Colonic mucosa (tissue), 4 donors: ENCODE data around the gene VIM. TPM values are rescaled to one million over a fixed set of nuclear protein-coding genes. Genes with fewer than 3 reads are reported as not detected.

Experiments
- DNase-seq: peaks from one replicate; pipeline ENCODE4 v3.0.0-alpha.2; 2020
- H3K27ac ChIP-seq: fragments of 200-600 bp; one replicate; pipeline ENCODE4 v1.8.0; 2021
- H3K27me3 ChIP-seq: fragments of 200-600 bp; one replicate; pipeline ENCODE4 v1.8.0; 2021
- H3K36me3 ChIP-seq: fragments of 200-600 bp; one replicate; pipeline ENCODE4 v1.8.0; 2021
- H3K4me1 ChIP-seq: fragments of 200-600 bp; one replicate; pipeline ENCODE4 v1.8.0; 2021; ENCODE audit warnings: mild to moderate bottlenecking
- H3K4me3 ChIP-seq: fragments of 200-600 bp; one replicate; pipeline ENCODE4 v1.8.0; 2021
- H3K9ac ChIP-seq, 2 donors: one replicate each; pipeline ENCODE4 v1.7.0; 2013; ENCODE audit warnings: control low read depth in 2 of 2, low read depth in 2 of 2, low read length in 2 of 2
- H3K9me3 ChIP-seq: fragments of 200-600 bp; one replicate; pipeline ENCODE4 v1.8.0; 2021
- CTCF ChIP-seq: fragments of 200-600 bp; IDR thresholded peaks from one replicate; pipeline ENCODE4 v1.8.0; 2022; ENCODE audit warnings: antibody characterized with exemption, mild to moderate bottlenecking
- intact Hi-C: fragments of 100-400 bp; cut with DNase I; formaldehyde crosslinking; loops from one replicate; pipeline ENCODE4 v1.14.1; 2022
- total RNA-seq, 2 donors: library from RNA; stranded (reverse); fragmentation: NEBNext Ultra II Directional in 1 of 2; extraction: Animal tissue kit (Norgen Biotek cat#: 25700) in 1 of 2; gene quantifications; one replicate each; pipeline ENCODE4 v1.2.1, GENCODE V29; 2021
- donor health status: healthy.
- donor health status: DM: no; HTN: no; CAD: no.
- donor health status: DM: no; HTN: no; CAD: no.

Gene VIM
- total RNA-seq, 2 donors from 2014 or later, result 121 to 326 TPM

- no peak overlapping the region for H3K27ac ChIP-seq
- H3K9me3 ChIP-seq, result no peaks in the 10 kb centered on the region
- intact Hi-C loops, result no loop called here
- no peaks in the 10 kb centered on the region for H3K27me3 ChIP-seq
- no peak overlapping the region for H3K9ac ChIP-seq
- TF ChIP-seq CTCF, result no peak
- H3K4me1 ChIP-seq, result no peaks in the 10 kb centered on the region
- no peak overlapping the region for H3K4me3 ChIP-seq
- DNase-seq, result no peak
- H3K36me3 ChIP-seq, result no peaks in the 10 kb centered on the region
Measured at GRCh38 chr10:17202999-17203398, 25.0 kb upstream of the VIM start.

- Histone ChIP-seq H3K4me3 (no peak overlapping the region), H3K36me3 (no peaks in the 10 kb centered on the region), H3K27me3 (no peaks in the 10 kb centered on the region), H3K4me1 (no peaks in the 10 kb centered on the region), H3K9me3 (no peaks in the 10 kb centered on the region), H3K27ac (no peak overlapping the region), H3K9ac (no peak overlapping the region)
- intact Hi-C loops, result no loop called here
- no peak for DNase-seq
- no peak for TF ChIP-seq CTCF
Measured at GRCh38 chr10:17203416-17203815, 24.6 kb upstream of the VIM start.

- intact Hi-C loops, result no loop called here
- H3K36me3 ChIP-seq, result no peaks in the 10 kb centered on the region
- H3K9me3 ChIP-seq, result no peaks in the 10 kb centered on the region
- no peak overlapping the region for H3K27ac ChIP-seq
- no peak overlapping the region for H3K9ac ChIP-seq
- no peaks in the 10 kb centered on the region for H3K27me3 ChIP-seq
- no peak for DNase-seq
- no peaks in the 10 kb centered on the region for H3K4me1 ChIP-seq
- TF ChIP-seq CTCF, result no peak
- H3K4me3 ChIP-seq, result no peak overlapping the region
Measured at GRCh38 chr10:17206210-17206709, 21.8 kb upstream of the VIM start.

GRCh38 chr10:17208476-17208875 lies 19.6 kb upstream of the VIM start:
- Histone ChIP-seq H3K4me3 (no peak overlapping the region), H3K9me3 (no peaks in the 10 kb centered on the region), H3K9ac (no peak overlapping the region), H3K4me1 (no peaks in the 10 kb centered on the region), H3K27ac (no peak overlapping the region), H3K36me3 (no peaks in the 10 kb centered on the region), H3K27me3 (no peaks in the 10 kb centered on the region)
- intact Hi-C loops, result no loop called here
- no peak for DNase-seq
- no peak for TF ChIP-seq CTCF

GRCh38 chr10:17209302-17209701 lies 18.7 kb upstream of the VIM start:
- no peak overlapping the region for H3K4me3 ChIP-seq
- intact Hi-C loops, result no loop called here
- no peaks in the 10 kb centered on the region for H3K9me3 ChIP-seq
- no peak for TF ChIP-seq CTCF
- no peaks in the 10 kb centered on the region for H3K4me1 ChIP-seq
- H3K36me3 ChIP-seq, result no peaks in the 10 kb centered on the region
- DNase-seq, result no peak
- H3K9ac ChIP-seq, result no peak overlapping the region
- no peak overlapping the region for H3K27ac ChIP-seq
- H3K27me3 ChIP-seq, result no peaks in the 10 kb centered on the region

GRCh38 chr10:17209881-17210280 lies 18.2 kb upstream of the VIM start:
- Histone ChIP-seq H3K9ac (no peak overlapping the region), H3K27ac (no peak overlapping the region), H3K9me3 (no peaks in the 10 kb centered on the region), H3K36me3 (no peaks in the 10 kb centered on the region), H3K4me1 (no peaks in the 10 kb centered on the region), H3K27me3 (no peaks in the 10 kb centered on the region), H3K4me3 (no peak overlapping the region)
- TF ChIP-seq CTCF, result no peak
- DNase-seq, result no peak
- intact Hi-C loops, result no loop called here
